ENCODE data around the gene RFTN1.

RFTN1 gene

DNA sequence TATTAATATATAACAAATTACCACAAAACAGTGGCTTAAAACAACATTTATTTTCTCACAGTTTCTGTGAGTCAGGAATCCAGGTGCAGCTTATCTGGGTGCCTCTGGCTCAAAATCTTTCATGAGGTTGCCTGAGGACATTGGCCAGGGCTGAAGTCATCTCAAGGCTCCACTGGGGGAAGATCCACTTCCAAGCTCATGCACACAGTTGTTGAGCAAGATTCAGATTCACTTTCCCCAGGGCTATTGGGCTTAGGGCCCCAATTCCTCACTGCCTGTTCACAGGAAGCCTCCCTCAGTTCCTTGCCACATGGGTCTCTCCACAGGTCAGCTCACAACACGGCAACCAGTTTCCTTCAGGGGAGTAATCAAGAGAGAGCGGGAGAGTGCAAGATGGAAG, 35.0 kb downstream of the RFTN1 start:
- no peak for DNase-seq
- H3K27me3 Mint-ChIP-seq, result no peaks in the 10 kb centered on the region

DNA sequence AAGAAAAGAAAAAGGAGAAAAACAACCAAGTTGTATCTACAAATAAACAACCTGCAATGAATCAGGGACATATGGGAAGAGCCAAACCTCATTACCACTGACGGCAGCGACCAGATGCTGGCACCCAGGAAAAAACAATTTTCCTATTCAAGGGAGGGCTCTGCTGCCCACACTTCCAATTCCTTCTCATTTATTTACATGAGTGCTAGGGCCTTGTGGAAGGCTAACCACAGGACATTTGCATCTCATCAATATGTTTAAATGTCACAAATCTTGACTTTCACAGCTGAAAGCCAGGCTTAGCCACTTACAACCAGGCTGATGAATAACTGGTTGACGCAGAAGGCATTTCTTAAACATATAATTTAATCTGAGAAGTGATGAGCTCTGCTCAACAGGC, 36.0 kb downstream of the RFTN1 start:
- peak overlapping the region; percentile 27 for H3K27ac Mint-ChIP-seq
- H3K36me3 Mint-ChIP-seq (ENCODE audit: low read depth), result peaks cover 97% of the 10 kb centered on the region
- H3K27me3 Mint-ChIP-seq, result no peaks in the 10 kb centered on the region
- no peak for DNase-seq
- H3K9me3 Mint-ChIP-seq, result no peaks in the 10 kb centered on the region
- no peak overlapping the region for H3K4me3 Mint-ChIP-seq
- peaks cover 78% of the 10 kb centered on the region for H3K4me1 Mint-ChIP-seq (ENCODE audit: low read depth)

More for the DNA sequence above, 35.0 kb downstream of the RFTN1 start:
- Mint-ChIP-seq H3K9me3 (no peaks in the 10 kb centered on the region), H3K36me3 (ENCODE audit: low read depth) (peaks cover 96% of the 10 kb centered on the region), H3K4me1 (ENCODE audit: low read depth) (peaks cover 82% of the 10 kb centered on the region), H3K27ac (no peak overlapping the region), H3K4me3 (no peak overlapping the region)

DNA sequence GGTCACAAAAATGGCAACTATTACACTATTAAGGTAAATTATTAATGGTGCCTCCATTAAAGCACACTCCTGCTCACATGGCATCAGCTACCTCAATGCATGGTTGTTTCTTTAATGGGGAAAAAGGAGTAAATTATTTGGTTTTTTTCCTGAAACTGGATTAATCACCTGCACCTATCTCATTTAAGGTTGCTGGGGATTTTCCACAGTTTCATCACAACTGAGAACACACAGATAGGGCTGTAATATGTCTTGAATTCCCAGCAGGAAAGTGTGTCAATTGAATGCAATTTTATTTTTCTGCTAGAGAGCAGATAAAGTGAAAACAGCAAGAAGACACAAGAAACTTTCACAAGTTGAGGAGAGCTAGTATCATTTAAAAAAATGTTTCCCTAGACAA, 36.4 kb downstream of the RFTN1 start:
- Mint-ChIP-seq H3K27me3 (no peaks in the 10 kb centered on the region), H3K27ac (peak overlapping the region; percentile 45), H3K36me3 (ENCODE audit: low read depth) (peaks cover 97% of the 10 kb centered on the region), H3K4me3 (no peak overlapping the region), H3K9me3 (no peaks in the 10 kb centered on the region), H3K4me1 (ENCODE audit: low read depth) (peaks cover 77% of the 10 kb centered on the region)
- DNase-seq, result no peak

DNA sequence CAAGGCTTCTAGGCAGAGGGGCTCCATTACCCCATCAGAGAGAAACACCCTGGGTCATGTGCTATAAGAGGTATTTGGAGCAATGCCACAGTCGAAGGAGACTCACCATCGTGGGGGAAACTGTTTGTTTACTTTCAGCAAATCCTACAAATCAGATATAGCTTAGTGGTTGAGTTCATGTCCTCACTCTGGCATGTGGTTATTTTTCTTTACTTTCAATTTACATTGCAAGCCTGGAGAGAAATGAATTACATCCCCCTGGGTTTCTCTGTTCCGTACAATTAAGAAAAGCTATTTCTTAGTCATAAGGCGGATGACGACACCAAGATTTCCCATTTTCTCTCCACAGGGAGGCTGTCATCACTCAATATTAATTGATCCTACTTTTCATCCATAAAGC, 36.9 kb downstream of the RFTN1 start:
- Mint-ChIP-seq H3K9me3 (no peaks in the 10 kb centered on the region), H3K4me1 (ENCODE audit: low read depth) (peaks cover 73% of the 10 kb centered on the region), H3K27me3 (no peaks in the 10 kb centered on the region), H3K27ac (peak overlapping the region; percentile 45), H3K36me3 (ENCODE audit: low read depth) (peaks cover 97% of the 10 kb centered on the region), H3K4me3 (no peak overlapping the region)
- DNase-seq, result no peak

- no peak overlapping the region for H3K4me3 Mint-ChIP-seq
- no peaks in the 10 kb centered on the region for H3K27me3 Mint-ChIP-seq
- no peaks in the 10 kb centered on the region for H3K9me3 Mint-ChIP-seq
- no peak overlapping the region for H3K27ac Mint-ChIP-seq
- H3K4me1 Mint-ChIP-seq (ENCODE audit: low read depth), result peaks cover 64% of the 10 kb centered on the region
- H3K36me3 Mint-ChIP-seq (ENCODE audit: low read depth), result peaks cover 97% of the 10 kb centered on the region
- no peak for DNase-seq
These were observed 37.7 kb downstream of the RFTN1 start for GRCh38 chr3:16475766-16476165.

DNA sequence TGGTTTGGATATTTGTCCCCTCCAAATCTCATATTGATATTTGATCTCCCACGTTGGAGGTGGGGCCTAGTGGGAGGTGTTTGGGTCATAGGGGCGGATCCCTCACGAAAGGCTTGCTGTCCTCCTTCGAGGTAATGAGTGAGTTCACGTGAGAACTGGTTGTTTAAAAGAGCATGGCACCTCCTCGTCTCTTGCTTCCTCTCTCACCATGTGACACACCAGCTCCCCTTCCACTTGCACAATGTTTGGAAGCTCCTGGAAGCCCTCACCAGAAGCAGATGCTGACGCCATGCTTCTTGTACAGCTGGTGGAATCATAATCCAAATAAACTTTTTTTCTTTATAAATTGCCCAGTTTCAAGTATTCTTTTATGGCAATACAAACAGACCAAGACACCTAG, 38.6 kb downstream of the RFTN1 start:
- H3K27ac Mint-ChIP-seq, result no peak overlapping the region
- no peaks in the 10 kb centered on the region for H3K9me3 Mint-ChIP-seq
- H3K27me3 Mint-ChIP-seq, result no peaks in the 10 kb centered on the region
- peaks cover 97% of the 10 kb centered on the region for H3K36me3 Mint-ChIP-seq (ENCODE audit: low read depth)
- H3K4me3 Mint-ChIP-seq, result no peak overlapping the region
- DNase-seq, result no peak
- peaks cover 64% of the 10 kb centered on the region for H3K4me1 Mint-ChIP-seq (ENCODE audit: low read depth)

DNA sequence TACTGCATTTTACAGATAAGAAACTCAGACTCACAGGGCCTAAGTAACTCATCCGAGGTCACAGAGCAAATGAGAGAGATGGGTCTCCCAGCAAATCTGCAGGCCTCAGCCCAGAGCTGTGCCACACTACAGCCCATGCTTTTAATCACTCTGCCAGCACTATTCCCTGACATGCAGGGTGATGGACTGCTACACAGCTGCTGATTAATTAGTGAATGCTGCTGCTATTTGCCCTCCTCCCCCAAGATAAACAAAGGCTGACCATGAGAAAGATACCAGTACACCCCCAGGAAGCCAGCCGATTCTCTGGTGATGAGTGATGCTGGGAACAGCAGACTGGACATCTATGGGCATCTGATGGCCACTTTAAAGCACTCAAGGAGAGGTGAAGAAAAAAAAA, 39.3 kb downstream of the RFTN1 start:
- no peak for DNase-seq
- H3K36me3 Mint-ChIP-seq (ENCODE audit: low read depth), result peaks cover 97% of the 10 kb centered on the region
- no peak overlapping the region for H3K27ac Mint-ChIP-seq

DNA sequence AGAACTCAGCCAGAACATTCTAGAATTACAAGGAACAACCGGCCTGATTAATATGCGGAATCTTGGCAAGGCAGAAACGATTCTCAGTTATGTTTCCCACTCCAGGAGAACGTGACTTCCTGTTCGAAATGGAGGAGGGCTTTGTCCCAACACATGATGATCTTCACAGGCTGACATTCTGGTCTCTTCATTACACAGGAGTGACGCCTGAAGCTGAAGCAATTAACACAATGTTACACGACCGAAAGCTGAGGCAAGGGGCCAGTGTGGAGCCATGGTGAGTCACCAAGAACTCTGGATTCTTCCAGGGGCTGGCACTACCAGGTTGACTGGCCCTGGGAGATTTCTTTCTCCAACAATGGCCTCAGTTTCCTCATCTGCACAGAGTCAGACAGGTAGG, 40.9 kb downstream of the RFTN1 start:
- DNase-seq, result no peak
- Mint-ChIP-seq H3K36me3 (ENCODE audit: low read depth) (peaks cover 94% of the 10 kb centered on the region), H3K4me3 (no peak overlapping the region), H3K27ac (no peak overlapping the region), H3K9me3 (no peaks in the 10 kb centered on the region), H3K4me1 (ENCODE audit: low read depth) (peaks cover 68% of the 10 kb centered on the region), H3K27me3 (no peaks in the 10 kb centered on the region)

More for the DNA sequence above, 39.3 kb downstream of the RFTN1 start:
- Mint-ChIP-seq H3K9me3 (no peaks in the 10 kb centered on the region), H3K4me1 (ENCODE audit: low read depth) (peaks cover 66% of the 10 kb centered on the region), H3K27me3 (no peaks in the 10 kb centered on the region), H3K4me3 (no peak overlapping the region)

GRCh38 chr3:16471897-16472296, 41.6 kb downstream of the RFTN1 start:
- no peak for DNase-seq
- Mint-ChIP-seq H3K4me1 (ENCODE audit: low read depth) (peaks cover 68% of the 10 kb centered on the region), H3K27me3 (no peaks in the 10 kb centered on the region), H3K36me3 (ENCODE audit: low read depth) (peaks cover 95% of the 10 kb centered on the region), H3K4me3 (no peak overlapping the region), H3K27ac (no peak overlapping the region), H3K9me3 (no peaks in the 10 kb centered on the region)

- Mint-ChIP-seq H3K27me3 (no peaks in the 10 kb centered on the region), H3K27ac (peak overlapping the region; percentile 63), H3K4me1 (ENCODE audit: low read depth) (peaks cover 63% of the 10 kb centered on the region), H3K36me3 (ENCODE audit: low read depth) (peaks cover 95% of the 10 kb centered on the region), H3K9me3 (no peaks in the 10 kb centered on the region), H3K4me3 (no peak overlapping the region)
- no peak for DNase-seq
These were observed 42.9 kb downstream of the RFTN1 start for GRCh38 chr3:16470590-16470989.

- no peaks in the 10 kb centered on the region for H3K9me3 Mint-ChIP-seq
- peaks cover 95% of the 10 kb centered on the region for H3K36me3 Mint-ChIP-seq (ENCODE audit: low read depth)
- peak overlapping the region; percentile 86 for H3K27ac Mint-ChIP-seq
- peaks cover 68% of the 10 kb centered on the region for H3K4me1 Mint-ChIP-seq (ENCODE audit: low read depth)
- no peaks in the 10 kb centered on the region for H3K27me3 Mint-ChIP-seq
- peak overlapping the region; percentile 34 for H3K4me3 Mint-ChIP-seq
- DNase-seq, result no peak
These were observed 45.0 kb downstream of the RFTN1 start for GRCh38 chr3:16468336-16469098.

GRCh38 chr3:16468002-16468335, 45.5 kb downstream of the RFTN1 start:
- Mint-ChIP-seq H3K4me1 (ENCODE audit: low read depth) (peaks cover 70% of the 10 kb centered on the region), H3K9me3 (no peaks in the 10 kb centered on the region), H3K4me3 (peak overlapping the region; percentile 34), H3K36me3 (ENCODE audit: low read depth) (peaks cover 91% of the 10 kb centered on the region), H3K27ac (peak overlapping the region; percentile 86), H3K27me3 (no peaks in the 10 kb centered on the region)
- DNase-seq, result no peak

DNA sequence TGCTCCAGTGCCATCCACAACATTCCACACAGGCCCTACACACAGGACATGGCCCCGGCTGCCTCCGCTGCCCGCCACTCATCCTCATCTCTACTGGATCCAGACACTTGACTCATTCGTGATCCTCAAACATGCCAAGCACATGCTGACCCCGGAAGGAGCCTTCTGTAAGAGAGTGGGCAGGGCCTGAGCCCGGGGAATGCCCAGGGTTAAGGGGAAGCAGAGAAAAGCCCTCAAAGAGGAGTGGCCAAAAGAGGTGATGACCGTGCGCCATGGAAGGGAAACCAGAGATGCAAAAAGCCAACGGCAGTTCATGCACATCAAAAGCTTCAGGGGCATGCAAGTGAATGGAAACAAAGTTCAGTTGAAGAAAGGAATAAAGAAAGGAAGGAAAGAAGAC, 46.1 kb downstream of the RFTN1 start:
- DNase-seq, result peak; percentile 58
- Mint-ChIP-seq H3K9me3 (no peaks in the 10 kb centered on the region), H3K27me3 (no peaks in the 10 kb centered on the region), H3K4me3 (peak overlapping the region; percentile 34), H3K36me3 (ENCODE audit: low read depth) (peaks cover 85% of the 10 kb centered on the region), H3K4me1 (ENCODE audit: low read depth) (peaks cover 70% of the 10 kb centered on the region), H3K27ac (peak overlapping the region; percentile 86)

DNA sequence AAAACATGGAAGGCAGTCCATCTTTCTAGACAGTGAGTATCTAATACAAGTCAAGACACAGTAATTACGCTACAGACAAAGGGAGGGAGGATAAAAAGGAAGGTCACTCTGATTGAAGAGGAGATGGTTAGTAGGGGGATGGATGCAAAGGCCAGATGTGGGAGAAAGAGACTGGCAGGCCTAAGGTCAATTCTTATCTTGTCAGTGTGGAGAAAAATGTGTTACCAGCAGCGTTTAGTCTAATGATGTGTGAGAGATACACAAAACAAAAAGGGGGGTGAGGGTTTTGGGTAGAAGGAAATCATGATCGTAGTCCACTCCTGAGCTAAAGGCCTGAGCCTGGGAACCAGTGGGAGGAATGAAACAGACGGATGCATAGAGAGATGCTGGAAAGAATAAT, 46.7 kb downstream of the RFTN1 start:
- DNase-seq, result no peak
- H3K27me3 Mint-ChIP-seq, result no peaks in the 10 kb centered on the region
- peaks cover 79% of the 10 kb centered on the region for H3K36me3 Mint-ChIP-seq (ENCODE audit: low read depth)
- no peak overlapping the region for H3K4me3 Mint-ChIP-seq
- peak overlapping the region; percentile 19 for H3K27ac Mint-ChIP-seq
- peaks cover 71% of the 10 kb centered on the region for H3K4me1 Mint-ChIP-seq (ENCODE audit: low read depth)
- H3K9me3 Mint-ChIP-seq, result no peaks in the 10 kb centered on the region

DNA sequence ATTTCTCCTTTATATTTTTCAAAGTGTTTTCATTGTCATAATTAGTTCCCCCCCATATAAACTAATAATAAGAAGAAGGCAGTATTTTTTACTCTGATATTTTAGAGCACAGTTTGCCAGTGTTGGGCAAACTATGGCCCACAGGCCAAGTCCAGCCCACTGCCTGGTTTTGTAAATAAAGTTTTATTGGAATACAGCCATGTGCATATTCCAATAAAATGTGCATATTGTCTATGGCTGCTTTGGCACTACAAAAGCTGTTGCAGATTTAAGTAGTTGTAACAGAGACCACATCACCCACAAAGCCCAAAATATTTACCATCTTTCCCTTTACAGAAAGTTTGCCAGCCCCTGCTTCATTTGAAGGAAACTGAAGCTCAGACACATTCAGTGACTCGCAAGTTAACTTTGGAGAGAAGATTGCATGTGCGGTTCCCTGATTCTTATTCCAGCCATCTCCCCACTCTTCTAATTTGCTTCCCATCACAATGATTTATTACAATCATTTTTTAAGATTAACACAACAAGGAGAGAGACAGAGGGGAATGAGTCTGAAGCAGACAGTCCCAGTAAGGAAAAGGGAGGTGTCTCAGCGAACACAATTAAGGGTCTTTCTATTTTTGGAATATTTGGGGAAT, 48.9 kb downstream of the RFTN1 start:
- no peaks in the 10 kb centered on the region for H3K9me3 Mint-ChIP-seq
- H3K4me1 Mint-ChIP-seq (ENCODE audit: low read depth), result peaks cover 71% of the 10 kb centered on the region
- peaks cover 76% of the 10 kb centered on the region for H3K36me3 Mint-ChIP-seq (ENCODE audit: low read depth)
- no peaks in the 10 kb centered on the region for H3K27me3 Mint-ChIP-seq
- H3K27ac Mint-ChIP-seq, result no peak overlapping the region
- no peak for DNase-seq
- H3K4me3 Mint-ChIP-seq, result no peak overlapping the region

Data from activated T-cell treated with anti-CD3 and anti-CD28 coated beads, Interleukin-2, amount 50 U/mL, for 24 hours (primary cell).